Measurements from ENCODE around the gene ABCA12.

Gene ABCA12

DNA sequence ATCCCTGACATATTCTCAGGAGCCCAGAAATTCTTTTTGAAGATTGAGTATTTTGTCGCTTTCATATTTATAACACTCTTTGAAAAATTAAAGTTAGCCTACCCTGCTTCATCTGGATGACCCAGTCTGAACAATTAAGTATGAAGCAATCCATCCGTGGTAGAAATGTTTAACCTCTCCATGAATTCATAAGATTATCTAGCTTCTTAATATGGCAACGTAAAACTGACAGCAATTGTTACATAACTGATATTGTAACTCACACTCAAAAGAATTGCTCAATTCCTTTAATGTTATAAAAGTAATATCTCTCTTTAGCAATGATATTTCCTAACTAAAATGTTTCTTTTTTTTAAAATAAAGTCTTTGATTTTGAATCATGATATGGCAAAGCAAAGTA is 7.2 kb upstream of the ABCA12 start:
- CTCF ChIA-PET, result no interaction called here
- POLR2A ChIA-PET, result no interaction called here
- TF ChIP-seq CTCF (IDR thresholded peaks at IDR 0.05; ENCODE audit: control extremely low read depth, extremely low read depth, low read depth, missing control alignments), result no peak
- DNase-seq (ENCODE audit: extremely low spot score), result no peak

DNA sequence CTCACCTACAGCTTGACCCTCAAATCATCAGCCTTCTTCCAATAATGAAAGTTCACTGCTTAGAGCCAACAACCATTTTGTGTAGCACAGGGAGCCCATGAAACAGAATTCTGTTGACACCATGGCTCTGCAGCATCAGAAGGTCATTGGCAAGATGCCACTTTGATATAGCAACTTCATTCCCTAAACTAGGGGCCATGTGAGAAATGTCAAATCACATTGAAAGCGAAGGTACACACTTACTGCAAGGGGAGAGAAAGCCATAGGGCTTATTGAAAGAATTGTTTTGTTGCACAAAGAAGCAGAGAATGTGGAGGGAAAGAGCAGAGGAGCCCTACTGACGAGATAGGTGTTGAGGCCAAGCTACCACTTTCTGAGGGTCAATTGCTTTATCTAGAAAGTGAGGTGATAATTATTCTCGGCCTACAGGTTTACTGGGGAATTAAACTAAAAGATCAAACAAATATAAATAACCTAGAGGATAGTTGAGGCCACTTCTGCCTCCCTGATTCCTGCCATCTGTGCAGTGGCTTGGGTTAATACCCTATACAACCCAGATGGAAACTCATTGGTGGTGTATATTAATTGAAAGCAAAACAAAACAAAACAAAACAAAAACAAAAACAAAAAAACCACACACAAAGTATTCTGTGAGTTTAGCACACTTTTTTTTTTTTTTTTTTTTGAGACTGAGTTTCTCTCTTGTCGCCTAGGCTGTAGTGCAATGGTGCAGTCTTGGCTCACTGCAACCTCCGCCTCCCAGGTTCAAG is 5.9 kb upstream of the ABCA12 start:
- no peak for DNase-seq (ENCODE audit: extremely low spot score)
- no peak for TF ChIP-seq CTCF (IDR thresholded peaks at IDR 0.05; ENCODE audit: control extremely low read depth, extremely low read depth, low read depth, missing control alignments)
- ChIA-PET CTCF (no interaction called here), POLR2A (no interaction called here)

DNA sequence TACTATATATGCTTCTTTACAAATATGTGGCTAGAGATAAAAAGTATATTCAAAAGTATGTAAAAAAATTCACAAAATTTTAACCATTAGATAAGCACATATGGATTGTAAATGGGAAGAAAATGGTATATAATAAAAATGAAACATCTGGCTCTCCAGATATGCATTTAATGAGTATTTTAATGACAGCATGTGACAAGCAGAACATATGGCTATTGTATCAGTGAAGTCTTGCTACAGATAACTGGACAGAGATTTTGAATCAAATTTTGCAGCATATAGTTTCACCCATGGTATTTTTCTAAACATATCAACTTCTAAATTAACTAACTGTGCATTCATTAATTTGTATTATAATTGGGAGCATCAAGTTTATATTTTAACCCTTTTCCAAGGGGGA is 5.0 kb upstream of the ABCA12 start:
- no peak for TF ChIP-seq CTCF (IDR thresholded peaks at IDR 0.05; ENCODE audit: control extremely low read depth, extremely low read depth, low read depth, missing control alignments)
- DNase-seq (ENCODE audit: extremely low spot score), result no peak
- POLR2A ChIA-PET, result no interaction called here
- CTCF ChIA-PET, result no interaction called here

GRCh38 chr2:215141706-215142105 is 3.3 kb upstream of the ABCA12 start:
- TF ChIP-seq CTCF (IDR thresholded peaks at IDR 0.05; ENCODE audit: control extremely low read depth, extremely low read depth, low read depth, missing control alignments), result no peak
- ChIA-PET CTCF (interaction anchor here (0.9 to 1.4 kb wide), 2 partner anchors 11 to 92 kb away, joined by 3 read pairs; no protein-coding TSS in a partner anchor), POLR2A (no interaction called here)

DNA sequence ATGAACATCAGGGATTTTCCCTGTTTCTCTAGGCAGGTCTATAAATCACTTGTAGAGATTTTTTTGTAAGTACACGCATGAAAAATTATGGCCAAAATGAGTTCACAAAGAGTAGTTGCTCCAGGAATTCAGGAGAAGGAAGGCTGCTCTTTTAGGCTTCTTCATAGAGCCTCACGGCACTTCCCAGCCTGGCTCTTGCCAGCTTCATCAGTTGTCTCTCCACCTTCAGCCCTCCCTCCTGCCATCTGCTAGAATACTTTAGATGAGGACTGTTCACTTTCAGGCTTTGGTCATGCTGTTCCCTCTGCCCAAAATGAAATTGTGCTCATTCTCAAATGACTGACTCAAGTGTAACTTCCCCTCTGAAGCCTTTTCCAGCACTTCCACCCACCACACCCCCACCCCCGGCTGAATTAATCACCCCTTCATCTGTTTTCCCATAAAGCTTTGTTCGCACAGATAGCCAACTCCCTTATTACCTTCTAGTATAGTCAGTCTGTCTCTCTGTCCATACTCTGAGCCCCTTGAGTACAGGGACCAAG is 1.8 kb upstream of the ABCA12 start:
- DNase-seq (ENCODE audit: extremely low spot score), result no peak
- ChIA-PET POLR2A (no interaction called here), CTCF (interaction anchor here (1.4 to 1.5 kb wide), 2 partner anchors 9 to 90 kb away, joined by 3 to 5 read pairs; no protein-coding TSS in a partner anchor)
- TF ChIP-seq CTCF (IDR thresholded peaks at IDR 0.05; ENCODE audit: control extremely low read depth, extremely low read depth, low read depth, missing control alignments), result no peak

More at GRCh38 chr2:215141706-215142105, 3.3 kb upstream of the ABCA12 start:
- DNase-seq (ENCODE audit: extremely low spot score), result no peak

DNA sequence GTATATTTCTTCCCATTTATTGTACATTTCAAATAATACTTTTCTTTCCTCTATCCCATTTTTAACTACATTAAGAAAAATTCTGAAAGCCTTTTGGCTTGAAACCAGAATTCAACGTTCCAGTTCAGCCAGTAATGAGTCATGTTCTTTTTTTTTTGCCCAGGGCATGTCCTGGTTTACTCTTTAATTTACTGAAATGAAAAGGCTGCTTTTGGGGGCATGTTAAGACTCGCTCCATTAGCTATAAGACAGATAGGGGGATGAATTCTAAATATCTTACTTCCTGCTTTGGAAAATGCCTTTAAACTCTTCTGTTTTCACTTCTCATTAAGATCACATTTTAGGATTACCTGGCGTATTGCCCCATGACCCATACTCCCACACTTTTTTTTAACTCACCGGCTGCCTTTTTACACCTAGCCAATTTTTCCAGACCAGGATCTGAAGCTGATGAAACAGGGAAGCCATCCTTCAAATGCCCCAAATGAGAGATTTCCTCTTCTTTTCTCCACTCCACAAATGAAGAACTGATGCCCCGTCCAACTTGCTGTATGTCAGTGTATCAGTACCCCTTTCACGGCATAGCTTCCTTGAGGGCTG is 585 bp downstream of the ABCA12 start:
- TF ChIP-seq CTCF (IDR thresholded peaks at IDR 0.05; ENCODE audit: control extremely low read depth, extremely low read depth, low read depth, missing control alignments), result no peak
- ChIA-PET CTCF (interaction anchor here (0.7 kb wide), 1 partner anchor 946 kb away, joined by 3 read pairs; no protein-coding TSS in a partner anchor), POLR2A (no interaction called here)
- DNase-seq (ENCODE audit: extremely low spot score), result no peak

Data from GM10248 (cell line).